ENCODE results near the gene CLDN5. TPM values are rescaled to one million over a fixed set of nuclear protein-coding genes. Genes with fewer than 3 reads are reported as not detected.

CLDN5 gene
- total and polyA plus RNA-seq, 12 donors: 19.8 to 102 (median 40.7) TPM

Other genes with a start within 250 kb of the CLDN5 start
- 10 to 100 TPM in 8 of 10 donors, 1 to 10 TPM in 2; 7.1 to 21.9 (median 13.6) TPM for gene CLTCL1, start 232.7 kb downstream of the CLDN5 start, total RNA-seq
- 1 to 10 TPM; 5.4 to 9.9 TPM for gene CLTCL1, start 232.7 kb downstream of the CLDN5 start, polyA plus RNA-seq
- 10 to 100 TPM; 11.4 to 23.2 (median 18.3) TPM for gene HIRA, start 92.7 kb downstream of the CLDN5 start, total RNA-seq
- 10 to 100 TPM in 1 of 2 donors, 1 to 10 TPM in 1; 3.1 to 10.8 TPM for gene HIRA, start 92.7 kb downstream of the CLDN5 start, polyA plus RNA-seq
- gene MRPL40, start 91.9 kb downstream of the CLDN5 start, total RNA-seq: 10 to 100 TPM; 49.2 to 89.9 (median 54.9) TPM
- gene MRPL40, start 91.9 kb downstream of the CLDN5 start, polyA plus RNA-seq: 100 to 1,000 TPM in 1 of 2 donors, 10 to 100 TPM in 1; 57.8 to 117 TPM
- gene C22orf39, start 76.7 kb downstream of the CLDN5 start, total RNA-seq: 100 to 1,000 TPM in 1 of 10 donors, 10 to 100 TPM in 9; 47.7 to 123 (median 66.2) TPM
- 10 to 100 TPM; 41.7 to 42.3 TPM for gene C22orf39, start 76.7 kb downstream of the CLDN5 start, polyA plus RNA-seq
- 10 to 100 TPM; 31.5 to 63.8 (median 43.3) TPM for gene UFD1, start 45.2 kb downstream of the CLDN5 start, total RNA-seq
- gene UFD1, start 45.2 kb downstream of the CLDN5 start, polyA plus RNA-seq: 10 to 100 TPM; 55.3 to 79.4 TPM
- gene CDC45, start 44.5 kb downstream of the CLDN5 start, total RNA-seq: 1 to 10 TPM in 2 of 10 donors, under 1 TPM in 4, not detected in 4; 0.21 to 3.4 (median 0.69) TPM
- gene CDC45, start 44.5 kb downstream of the CLDN5 start, polyA plus RNA-seq: under 1 TPM; 0.15 to 0.54 TPM
- gene SEPTIN5, start 190.1 kb upstream of the CLDN5 start, total RNA-seq: 100 to 1,000 TPM in 8 of 10 donors, 10 to 100 TPM in 2; 60.9 to 218 (median 144) TPM
- 100 to 1,000 TPM in 1 of 2 donors, 10 to 100 TPM in 1; 56.5 to 104 TPM for gene SEPTIN5, start 190.1 kb upstream of the CLDN5 start, polyA plus RNA-seq
- 10 to 100 TPM in 1 of 10 donors, 1 to 10 TPM in 3, not detected in 6; 5.3 to 13.4 (median 6.4) TPM for gene GP1BB, start 199.1 kb upstream of the CLDN5 start, total RNA-seq
- 10 to 100 TPM; 12.4 to 56.1 TPM for gene GP1BB, start 199.1 kb upstream of the CLDN5 start, polyA plus RNA-seq
- gene TBX1, start 236.4 kb upstream of the CLDN5 start, total RNA-seq: 1 to 10 TPM in 5 of 10 donors, under 1 TPM in 5; 0.53 to 1.8 (median 1.0) TPM
- gene TBX1, start 236.4 kb upstream of the CLDN5 start, polyA plus RNA-seq: 1 to 10 TPM in 1 of 2 donors, under 1 TPM in 1; 0.61 to 1.0 TPM